Measurements from ENCODE around the gene NCAPH2.
A peak's percentile ranks its signal among the peaks of the same experiment; 100 is the strongest.

The NCAPH2 gene

DNA sequence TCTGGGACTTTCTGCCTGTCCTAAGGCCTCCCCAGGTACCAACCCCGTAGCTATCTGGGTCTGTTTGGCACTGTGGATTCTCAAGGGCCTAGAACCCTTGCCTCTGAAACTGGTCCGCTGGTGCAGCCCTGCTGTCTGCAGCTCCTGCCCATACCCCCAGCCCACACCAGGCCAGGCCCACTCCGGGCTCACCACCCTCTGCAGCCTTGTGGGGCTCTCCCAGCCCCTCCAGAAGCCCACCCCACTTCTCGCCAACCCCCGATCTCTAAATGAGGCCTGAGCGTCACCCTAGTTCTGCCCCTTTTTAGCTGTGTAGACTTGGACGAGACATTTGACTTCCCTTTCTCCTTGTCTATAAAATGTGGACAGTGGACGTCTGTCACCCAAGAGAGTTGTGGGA, 42.4 kb downstream of the NCAPH2 start:
- DNase-seq, result no peak

DNA sequence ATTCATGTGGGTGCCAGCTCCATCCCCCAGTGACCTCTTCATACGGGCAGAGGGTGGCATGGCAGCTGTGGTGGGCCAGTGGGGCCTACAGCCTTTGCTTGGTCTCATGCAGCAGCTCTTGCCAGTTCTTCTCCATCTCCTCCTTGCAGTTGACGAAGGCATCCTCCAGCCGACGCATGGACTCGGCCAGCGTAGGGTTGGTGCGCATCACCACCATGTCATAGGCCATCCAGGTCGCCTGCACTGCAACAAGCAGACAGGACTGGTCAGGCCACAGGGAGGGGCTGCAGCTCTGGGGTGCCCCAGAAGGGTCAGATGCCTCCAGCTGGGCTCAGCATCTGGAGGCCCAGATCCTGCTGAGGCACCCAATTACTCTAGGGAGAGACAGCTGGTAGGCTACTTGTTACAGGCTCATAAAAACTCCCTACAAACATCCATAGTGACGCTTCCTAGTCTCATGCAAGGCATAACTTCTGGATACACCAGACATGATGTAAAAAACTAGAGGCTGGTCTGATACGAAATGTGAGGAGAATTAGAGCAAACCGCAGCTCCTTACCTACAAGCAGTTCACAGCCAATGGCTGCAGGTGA, 43.2 kb downstream of the NCAPH2 start:
- no peak for DNase-seq

DNA sequence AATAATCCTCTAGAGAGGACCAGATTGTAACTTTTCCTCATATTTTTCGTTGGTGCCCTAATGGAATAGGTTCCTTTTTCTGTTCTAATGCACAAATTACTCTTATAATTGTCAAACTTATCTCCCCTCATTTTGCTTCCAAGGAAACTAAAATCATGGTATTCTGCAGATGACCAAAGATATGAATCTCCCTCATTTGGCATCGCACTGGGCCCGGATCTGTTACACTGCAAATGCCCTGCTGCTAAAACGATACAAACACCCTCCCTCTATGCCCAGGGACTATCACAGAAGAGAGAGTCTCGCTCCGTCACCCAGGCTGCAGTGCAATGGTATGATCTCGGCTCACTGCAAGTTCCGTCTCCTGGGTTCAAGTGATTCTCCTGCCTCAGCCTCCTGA, 45.3 kb downstream of the NCAPH2 start:
- no peak for DNase-seq

DNA sequence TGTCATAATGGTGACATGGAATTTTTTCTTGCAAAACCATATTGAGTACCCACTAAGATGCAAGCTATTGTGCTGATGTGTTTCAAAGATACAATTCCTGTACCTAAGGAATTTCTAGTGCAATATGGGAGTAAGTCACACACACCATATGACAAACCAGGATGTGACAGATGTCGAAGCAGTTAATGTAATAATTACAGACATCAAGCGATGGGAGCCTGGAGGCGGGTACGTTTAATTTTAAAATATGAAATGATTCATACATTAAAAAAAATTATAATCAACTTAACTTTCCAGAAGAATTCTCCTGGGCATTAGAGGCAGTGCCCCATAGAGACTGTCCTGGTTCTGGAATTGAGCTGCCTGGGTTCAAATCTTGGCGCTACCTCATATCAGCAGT, 48.7 kb downstream of the NCAPH2 start:
- DNase-seq, result peak; percentile 54

DNA sequence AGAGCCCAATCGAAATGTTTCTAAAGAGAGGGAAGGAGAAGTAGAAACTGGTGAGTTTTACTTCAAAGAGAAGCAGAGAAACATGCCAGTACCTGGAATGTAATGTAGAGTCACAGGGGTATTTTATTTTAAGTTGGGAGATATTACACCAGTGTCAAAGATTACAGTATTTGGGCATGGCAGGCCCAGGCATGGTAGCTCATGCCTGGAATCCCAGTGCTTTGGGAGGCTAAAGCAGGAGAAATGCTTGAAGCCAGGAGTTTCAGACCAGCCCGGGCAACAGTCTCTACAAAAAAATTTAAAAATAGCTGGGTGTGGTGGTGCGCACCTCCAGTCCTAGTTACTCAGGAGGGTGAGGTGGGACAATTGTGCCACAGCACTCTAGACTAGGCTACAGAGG, 52.0 kb downstream of the NCAPH2 start:
- no peak for DNase-seq

DNA sequence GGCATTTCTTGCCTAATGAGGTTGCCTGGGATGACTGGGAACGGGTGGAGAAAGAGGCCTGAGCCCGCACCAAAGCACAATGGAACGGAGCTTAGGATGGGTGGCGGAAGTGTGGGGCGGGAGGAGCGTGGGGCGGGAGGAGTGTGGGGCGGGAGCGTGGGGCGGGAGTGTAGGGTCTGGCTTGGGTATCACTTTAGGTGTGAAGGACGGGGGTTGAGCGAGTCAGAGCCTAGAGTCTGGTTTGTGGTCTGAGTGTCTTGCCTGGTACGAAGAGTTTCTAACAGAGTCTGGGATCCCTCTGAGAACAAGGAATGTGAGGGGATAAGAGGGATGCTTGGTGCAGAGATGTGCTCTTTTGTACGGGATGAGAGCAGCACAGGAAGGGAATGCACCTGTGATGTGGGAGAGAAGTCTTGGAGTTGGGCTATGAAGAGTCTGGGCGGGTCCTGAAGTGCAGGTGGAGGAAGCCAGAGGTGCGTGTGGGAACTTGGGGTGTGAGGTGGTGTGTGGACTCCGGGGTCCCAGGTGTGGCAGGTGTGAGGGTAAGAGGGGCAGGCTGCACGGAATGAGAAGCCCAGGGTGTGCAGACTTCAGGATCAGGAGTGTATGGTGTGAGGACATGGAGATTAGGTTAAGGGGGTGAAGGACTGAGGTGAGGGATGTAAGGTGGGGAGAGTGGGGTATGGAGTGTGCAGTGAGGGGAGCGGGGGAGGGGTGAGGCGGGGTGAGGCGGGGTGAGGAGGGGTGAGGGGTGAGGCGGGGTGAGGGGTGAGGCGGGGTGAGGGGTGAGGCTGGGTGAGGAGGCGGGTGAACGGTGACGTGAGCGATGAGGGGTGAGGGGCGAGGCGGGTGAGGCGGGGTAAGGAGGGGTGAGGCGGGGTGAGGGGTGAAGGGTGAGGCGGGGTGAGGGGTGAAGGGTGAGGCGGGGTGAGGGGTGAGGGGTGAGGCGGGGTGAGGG, 53.7 kb downstream of the NCAPH2 start:
- DNase-seq, result no peak

DNA sequence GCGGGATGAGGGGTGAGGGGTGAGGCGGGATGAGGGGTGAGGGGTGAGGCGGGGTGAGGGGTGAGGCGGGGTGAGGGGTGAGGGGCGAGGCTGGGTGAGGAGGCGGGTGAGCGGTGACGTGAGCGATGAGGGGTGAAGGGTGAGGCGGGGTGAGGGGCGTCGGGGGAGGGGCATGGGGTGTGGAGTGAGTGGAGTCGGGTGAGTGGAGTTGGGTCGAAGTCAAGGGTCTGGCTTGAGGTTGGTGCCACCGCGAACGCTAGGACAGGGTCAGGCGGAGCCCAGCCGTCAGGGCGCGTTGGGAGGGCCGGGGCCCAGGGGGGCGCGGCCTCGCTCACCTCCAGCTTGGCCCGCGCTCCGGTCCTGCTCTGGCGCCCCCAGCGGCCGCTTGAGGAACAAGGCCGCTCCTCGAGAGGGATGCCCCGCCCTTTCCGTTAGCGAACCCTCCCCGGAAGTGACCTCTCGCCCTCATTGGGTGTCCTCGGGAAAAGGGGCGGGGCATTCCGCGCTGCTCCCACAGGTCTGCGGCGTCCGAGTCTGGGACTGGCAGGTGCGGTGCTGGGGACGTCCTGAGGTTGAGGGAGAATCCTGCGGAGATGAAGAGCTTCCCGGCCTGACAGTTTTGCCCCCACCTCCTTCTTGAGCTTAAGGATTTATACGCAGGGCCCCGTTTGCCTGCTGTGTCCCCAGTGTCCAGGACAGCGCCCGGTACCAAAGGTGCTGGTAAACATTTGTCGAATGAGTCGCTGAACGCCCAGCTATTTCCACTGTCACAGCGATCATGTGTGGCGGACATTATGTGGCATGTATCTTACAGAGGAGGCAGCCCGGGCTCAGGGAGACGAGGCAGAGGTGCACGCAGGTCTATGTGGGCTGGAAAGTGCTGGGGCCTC, 54.7 kb downstream of the NCAPH2 start, which contains the start of gene SYCE3:
TSS of gene SYCE3 (minus strand) at position 397 of the 890 bp plus-strand sequence. CDS start 6,514 bp downstream, outside the sequence.
- DNase-seq, result peak; percentile 95

DNA sequence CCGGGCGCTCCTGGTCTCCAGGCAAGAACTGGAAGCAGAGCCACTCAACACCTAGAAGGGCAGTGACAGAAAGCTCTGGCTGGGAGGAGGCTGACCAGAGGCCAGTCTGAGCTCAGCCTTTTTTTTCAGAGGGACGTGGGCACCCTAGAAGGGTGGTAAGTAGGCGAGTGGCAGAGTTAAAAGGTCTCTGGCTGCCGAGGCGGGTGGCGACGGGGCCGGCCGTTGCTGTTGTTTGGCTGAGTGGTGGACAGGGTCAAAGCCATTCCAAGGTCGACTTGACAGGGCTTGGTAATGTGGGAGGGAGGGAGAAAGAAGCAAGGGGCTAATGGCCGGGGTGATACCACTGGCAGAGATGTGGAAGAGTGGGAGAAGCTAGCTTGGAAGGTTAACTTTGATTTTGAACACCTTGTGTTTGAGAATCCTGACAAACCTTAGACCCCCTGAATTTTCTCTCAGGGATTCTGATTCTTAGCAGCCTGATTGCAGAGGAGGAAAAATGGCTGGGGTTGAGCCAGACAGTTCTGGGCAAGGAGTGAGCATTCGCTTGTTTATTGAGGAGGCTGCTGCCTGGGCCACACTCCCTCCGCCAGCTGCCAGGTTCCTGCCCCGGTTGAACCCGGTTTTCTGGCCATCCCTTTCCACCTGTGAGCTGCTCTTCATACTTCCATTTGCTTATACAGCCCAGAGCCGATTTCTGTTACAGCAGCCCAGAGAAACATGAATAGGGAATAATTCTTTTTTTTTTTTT, 55.6 kb downstream of the NCAPH2 start:
- no peak for DNase-seq

DNA sequence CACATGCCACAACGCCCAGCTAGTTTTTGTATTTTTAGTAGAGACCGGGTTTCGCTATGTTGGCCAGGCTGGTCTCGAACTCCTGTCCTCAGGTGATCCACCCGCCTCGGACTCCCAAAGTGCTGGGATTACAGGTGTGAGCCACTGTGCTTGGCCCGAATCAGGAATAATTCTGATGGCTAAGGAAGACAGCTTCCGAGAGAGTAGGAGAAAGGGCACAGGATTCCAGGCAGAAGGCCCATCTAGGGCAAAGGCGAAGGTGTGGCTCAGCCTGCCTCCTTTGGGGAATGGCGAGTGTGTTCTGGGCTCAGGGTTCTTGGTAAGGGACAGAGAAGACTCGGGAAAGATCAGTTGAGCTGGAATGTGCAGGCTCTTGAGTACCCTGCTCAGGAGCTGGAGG, 56.3 kb downstream of the NCAPH2 start:
- no peak for DNase-seq

DNA sequence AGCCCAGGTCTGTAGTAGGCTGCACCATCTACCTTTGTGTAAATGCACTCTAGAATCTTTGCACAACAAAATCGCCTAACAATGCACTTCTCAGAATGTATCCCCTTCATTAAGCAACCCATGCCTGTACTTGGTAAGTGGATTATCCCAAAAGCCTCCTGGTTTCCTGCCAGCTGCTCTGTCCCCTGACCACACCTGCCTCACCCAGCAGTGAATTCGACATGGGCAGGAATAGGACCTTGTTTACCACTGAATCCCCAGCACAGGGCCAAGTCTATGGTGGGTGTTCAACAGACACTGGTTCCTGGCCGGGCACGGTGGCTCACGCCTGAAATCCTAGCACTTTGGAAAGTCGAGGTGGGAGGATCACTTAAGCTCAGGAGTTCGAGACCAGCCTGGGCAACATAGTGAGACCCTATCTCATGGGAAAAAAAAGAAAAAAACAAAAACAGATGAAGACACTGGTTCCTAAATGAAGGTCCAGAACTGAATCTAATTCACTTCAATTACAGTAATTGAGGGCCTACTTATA, 59.8 kb downstream of the NCAPH2 start:
- no peak for DNase-seq

DNA sequence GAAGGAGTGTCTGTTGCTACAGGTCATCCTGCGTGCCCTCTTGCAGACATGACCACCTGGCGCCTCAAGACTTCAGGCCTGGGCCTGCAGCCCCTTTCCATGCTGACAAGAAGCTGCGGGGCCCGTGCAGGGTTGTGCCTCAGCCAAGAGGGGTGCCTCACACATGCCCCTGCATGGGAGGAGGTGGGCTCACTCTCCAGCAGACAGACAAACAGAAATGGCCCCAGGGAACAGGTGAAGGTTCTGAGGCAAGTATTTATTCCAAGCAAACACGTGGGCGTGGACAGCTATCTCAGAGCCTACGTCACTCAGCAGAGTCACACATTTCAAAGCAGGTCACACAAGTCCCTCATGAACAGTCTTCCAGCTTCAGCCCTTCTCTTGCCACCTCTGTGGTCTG, 60.6 kb downstream of the NCAPH2 start:
- DNase-seq, result no peak

DNA sequence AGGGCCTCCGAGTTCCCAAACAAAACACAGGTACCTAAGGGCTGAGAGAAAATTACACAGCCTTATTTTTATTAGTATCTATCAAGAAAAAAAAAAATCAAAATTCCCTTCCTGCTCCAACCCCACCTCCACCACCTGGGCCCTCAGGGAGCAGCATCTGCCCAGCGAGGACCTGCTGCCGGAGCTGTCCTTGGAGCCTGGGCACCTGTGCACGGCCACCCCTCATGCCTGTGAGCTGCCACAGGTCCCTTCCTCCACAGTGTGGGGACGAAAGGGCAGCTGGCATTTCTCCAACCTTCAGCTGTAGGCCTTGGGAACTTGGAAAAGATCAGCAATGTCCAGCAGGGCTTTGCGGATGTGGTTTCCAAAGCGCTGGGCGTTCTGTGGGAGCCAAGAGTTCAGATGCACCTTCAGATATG, 61.0 kb downstream of the NCAPH2 start:
- no peak for DNase-seq

DNA sequence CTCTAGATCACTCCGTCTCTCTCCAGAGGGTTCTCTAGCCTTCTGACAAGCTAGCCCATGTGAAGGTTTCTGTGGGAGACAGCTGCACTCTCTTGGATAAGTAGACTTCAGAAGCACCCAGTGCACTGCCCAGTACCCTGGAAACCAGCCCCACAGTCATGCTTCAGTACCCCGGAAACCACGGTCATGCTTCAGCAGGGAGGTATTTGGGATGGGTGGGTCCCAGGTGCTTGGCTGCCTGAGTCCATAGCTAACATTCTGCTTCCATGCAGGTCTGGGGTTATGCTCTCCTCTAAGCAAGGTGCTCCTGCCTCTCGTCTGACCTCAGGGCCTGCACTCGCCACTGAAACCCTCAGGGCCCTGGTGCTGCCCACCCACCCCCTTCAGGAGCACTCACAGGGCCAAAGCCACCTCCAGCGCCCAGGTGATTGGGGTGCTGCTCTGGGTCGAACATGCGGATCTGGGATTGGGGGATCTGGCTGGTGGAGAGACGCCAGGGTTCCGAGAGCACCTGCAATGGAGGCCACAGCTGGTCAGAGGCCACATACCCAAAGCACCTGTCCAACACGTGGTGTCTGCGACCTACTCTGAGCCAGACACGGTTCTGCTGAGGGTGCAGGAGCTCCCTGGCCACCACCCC, 62.0 kb downstream of the NCAPH2 start:
- no peak for DNase-seq

DNA sequence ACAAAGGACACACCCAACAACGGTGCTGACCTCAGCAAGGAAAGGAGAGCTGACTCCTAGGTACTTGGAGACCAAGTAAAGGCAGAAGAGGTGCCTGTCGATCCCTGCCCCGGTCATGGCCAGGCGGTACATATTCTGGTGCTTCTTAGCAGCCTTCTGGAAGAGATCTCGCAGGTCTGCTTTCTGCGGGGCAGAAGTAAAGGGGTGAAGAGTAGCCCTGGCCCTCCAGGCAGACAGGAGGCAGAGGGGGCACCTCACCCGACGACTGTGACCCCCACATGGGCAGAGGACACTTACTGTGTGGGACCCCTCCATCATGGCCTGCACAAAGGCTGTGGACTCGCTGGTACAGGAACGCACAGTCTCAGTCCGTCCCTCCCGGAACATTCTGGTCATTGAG, 62.8 kb downstream of the NCAPH2 start:
- no peak for DNase-seq

DNA sequence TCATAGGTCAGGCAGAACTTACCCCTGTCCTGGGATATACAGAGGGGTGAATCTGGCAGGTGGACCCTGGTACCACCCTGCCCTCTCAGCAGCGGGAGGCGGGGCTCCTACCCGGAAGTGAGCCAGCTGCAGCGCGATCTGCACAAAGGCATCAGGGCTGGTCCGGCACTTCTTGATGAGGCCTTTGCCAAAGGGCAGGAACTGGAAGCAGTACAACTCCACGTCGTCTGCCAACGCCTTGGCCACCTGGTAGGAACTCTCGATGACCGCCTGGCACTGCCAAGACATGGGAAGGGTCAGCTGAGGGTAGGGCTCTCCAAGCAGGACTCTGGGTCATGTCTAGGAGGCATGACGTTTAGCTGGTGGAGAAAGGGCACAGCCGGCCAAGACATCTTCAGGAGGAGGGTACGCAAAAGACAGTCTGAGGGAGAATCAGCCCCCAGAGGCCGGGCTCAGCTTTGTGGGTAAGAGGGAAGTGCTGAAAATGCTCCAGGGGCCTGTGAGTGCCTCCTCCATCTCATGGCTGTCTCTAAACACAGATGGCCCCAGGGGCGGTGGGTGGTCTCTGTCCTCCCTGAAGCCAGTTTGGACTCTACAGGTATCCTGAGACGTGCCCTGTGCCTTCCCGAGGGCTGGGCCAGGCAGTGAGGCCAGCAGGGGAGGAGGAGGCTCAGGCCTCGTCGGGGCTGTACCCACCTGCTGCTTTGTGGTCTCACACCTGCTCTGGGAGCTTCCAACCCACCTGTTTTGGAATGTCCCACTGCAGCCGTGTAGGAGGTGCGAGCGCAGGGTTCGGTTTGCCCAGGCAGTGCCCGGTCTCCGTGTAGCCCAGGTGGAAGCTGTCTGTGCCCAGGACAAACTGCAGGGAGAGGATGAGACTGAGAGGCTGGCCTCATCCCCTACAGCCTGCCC, 63.5 kb downstream of the NCAPH2 start:
- no peak for DNase-seq

DNA sequence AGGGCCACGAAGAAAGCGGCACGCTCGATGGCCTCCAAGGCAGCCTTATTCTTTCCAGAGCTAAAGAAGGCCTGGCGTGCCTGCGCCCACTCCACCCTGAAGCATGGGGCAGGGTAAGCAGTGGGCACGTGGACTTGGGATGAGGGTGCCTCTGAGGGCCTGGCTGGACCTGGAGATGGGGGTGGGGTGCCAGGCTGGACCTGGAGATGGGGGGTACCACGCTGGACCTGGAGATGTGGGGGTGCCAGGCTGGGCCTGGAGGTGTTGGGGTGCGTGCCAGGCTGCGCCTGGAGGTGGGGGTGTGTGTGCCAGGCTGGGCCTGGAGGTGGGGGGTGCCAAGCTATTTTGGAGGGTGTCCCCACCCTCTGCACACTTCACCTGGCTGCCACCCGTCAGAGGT, 64.9 kb downstream of the NCAPH2 start:
- no peak for DNase-seq

DNA sequence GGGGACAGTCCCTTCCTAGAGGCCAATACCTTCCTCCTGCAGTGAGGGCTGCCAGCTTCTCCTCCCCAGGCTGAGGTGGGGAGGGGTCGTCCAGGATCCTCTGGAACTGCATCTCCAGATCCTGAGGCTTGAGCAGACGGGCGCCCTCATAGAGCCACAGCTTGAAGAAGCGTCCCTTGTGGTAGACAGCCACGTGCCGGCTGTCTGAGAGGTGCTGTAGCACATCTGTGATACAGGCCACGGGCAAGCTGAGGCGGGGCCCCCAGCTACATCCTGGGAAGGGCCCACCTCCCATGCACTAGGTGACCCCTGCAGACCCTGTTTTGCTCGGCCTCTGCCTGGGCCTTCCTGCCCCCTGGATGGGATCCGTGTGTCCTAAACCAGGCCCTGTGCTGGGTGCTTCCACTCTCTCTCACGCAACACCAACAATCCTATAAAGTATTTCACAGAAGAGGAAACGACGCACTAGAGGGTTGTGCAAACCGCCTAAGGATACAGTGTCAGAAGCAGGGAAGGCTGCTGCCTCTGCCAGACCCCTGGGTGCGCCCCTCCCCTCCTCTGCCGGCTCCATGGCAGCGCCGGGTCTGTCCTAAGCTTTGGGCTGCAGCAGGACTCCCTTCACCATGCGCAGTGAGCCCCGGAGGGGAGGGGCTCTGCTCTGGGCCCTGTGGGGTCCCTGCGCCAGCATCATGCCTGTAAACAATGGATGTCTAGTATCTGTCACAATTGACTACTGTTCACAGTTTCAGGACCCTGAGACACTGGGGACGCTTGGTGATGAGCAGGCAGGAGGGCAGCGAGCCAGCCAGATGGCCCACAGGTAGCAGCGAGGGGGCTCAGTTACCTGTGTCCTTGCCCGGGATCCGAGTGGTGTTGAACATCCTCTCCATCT, 65.7 kb downstream of the NCAPH2 start:
- no peak for DNase-seq

DNA sequence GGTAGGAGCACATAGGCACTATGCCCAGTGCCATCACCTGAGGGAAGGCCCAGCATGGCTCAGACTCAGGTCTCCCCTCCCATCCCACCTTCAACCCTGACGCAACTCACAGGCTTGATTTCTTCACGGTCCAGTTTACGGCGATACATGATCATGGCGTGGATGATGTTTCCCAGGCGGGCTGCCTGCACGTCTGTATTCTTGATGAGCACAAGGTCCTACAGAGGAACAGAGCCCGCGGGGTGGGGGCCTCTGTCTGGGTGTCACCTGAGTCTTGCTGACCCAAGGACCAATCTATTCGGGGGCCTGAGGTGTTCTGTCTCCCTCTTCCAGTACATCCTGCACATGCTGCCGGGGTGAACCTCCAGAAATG, 66.3 kb downstream of the NCAPH2 start:
- DNase-seq, result no peak
